ENCODE results near the gene UBXN1.

DNA sequence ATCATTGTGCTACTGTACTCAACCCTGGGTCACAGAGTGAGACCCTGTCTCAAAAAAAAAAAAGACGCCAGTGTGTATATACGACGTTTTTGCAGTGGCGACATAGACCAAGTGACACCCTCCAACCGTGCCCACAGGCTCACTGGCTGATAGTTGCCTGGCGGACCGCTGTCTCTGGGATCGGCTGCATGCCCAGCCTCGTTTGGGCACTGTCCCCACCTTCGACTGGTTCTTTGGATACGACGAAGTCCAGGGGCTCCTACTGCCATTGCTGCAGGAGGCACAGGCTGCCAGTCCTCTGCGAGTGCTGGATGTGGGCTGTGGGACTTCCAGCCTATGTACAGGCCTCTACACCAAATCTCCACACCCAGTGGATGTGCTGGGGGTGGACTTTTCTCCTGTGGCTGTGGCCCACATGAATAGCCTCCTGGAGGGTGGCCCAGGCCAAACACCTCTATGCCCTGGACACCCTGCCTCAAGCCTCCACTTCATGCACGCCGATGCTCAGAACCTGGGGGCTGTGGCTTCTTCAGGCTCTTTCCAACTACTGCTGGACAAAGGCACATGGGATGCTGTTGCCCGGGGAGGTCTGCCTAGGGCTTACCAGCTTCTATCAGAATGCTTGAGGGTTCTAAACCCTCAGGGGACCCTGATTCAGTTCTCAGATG, 12.5 kb downstream of the UBXN1 start:
- TF ChIP-seq, protein P1, sequence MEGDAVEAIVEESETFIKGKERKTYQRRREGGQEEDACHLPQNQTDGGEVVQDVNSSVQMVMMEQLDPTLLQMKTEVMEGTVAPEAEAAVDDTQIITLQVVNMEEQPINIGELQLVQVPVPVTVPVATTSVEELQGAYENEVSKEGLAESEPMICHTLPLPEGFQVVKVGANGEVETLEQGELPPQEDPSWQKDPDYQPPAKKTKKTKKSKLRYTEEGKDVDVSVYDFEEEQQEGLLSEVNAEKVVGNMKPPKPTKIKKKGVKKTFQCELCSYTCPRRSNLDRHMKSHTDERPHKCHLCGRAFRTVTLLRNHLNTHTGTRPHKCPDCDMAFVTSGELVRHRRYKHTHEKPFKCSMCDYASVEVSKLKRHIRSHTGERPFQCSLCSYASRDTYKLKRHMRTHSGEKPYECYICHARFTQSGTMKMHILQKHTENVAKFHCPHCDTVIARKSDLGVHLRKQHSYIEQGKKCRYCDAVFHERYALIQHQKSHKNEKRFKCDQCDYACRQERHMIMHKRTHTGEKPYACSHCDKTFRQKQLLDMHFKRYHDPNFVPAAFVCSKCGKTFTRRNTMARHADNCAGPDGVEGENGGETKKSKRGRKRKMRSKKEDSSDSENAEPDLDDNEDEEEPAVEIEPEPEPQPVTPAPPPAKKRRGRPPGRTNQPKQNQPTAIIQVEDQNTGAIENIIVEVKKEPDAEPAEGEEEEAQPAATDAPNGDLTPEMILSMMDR (conservative IDR thresholded peaks at IDR 0.05; ENCODE audit: low read length): no peak
- TF ChIP-seq EZH2phosphoT487 (IDR thresholded peaks at IDR 0.05; ENCODE audit: borderline replicate concordance, low read depth, low read length): no peak
